ENCODE data around the gene CHCHD2. TPM values are rescaled to one million over a fixed set of nuclear protein-coding genes. Genes with fewer than 3 reads are reported as not detected.
"Not testable (repeated sequence)": the region's sequence is repeated elsewhere in the genome, so short reads cannot be mapped to it uniquely, and the experiment has no call there.

The CHCHD2 gene
- total RNA-seq: 100 to 1,000 TPM in 6 of 8 experiments, 1 to 10 TPM in 2; 1.4 to 572 (median 255) TPM

GRCh38 chr7:56106108-56107073 lies at the start of gene CHCHD2:
Gene CHCHD2 (minus strand): TSS chr7:56106476. CDS start chr7:56106413, 63 bp downstream.
- ATAC-seq (replicated peaks in 6 of 8): peak; percentile 24 to 100 (median 98)
- 0 to 63% (median 7%) methylated on average over 1 to 20 of the region's 57 CpGs; no CpG with 5 or more reads in 2 of the 10 experiments for WGBS, 10 experiments
- H3K4me1 ChIP-seq (replicated peaks in 1 of 2): peaks cover 0 to 4% of the 10 kb centered on the region in 2 donors
- H3K4me3 ChIP-seq: peak within 1 kb of the TSS; percentile 29 to 94 (median 73)
- H3K27ac ChIP-seq: peak within 1 kb of the TSS; percentile 82 to 85
- in situ Hi-C loops (cut with MboI; ENCODE audit: low pct_unique_long_range_greater_than_20kb in 2 of 9, low sequenced_read_pairs in 9 of 9, unreplicated experiment in 9 of 9): no loop called here

GRCh38 chr7:56131062-56131461 lies 24.8 kb upstream of the CHCHD2 start:
- H3K27ac ChIP-seq; ATAC-seq (replicated peaks in 6 of 8); in situ Hi-C loops (cut with MboI; ENCODE audit: low pct_unique_long_range_greater_than_20kb in 2 of 9, low sequenced_read_pairs in 9 of 9, unreplicated experiment in 9 of 9); H3K4me3 ChIP-seq; H3K4me1 ChIP-seq (replicated peaks in 1 of 2): not testable (repeated sequence)
- WGBS, 10 experiments: 0 to 20% (median 10%) methylated on average over 1 to 2 of the region's 2 CpGs; no CpG with 5 or more reads in 6 of the 10 experiments

GRCh38 chr7:56127241-56127975 lies 21.1 kb upstream of the CHCHD2 start:
- no peak for ATAC-seq (replicated peaks in 6 of 8)
- in situ Hi-C loops (cut with MboI; ENCODE audit: low pct_unique_long_range_greater_than_20kb in 2 of 9, low sequenced_read_pairs in 9 of 9, unreplicated experiment in 9 of 9): no loop called here
- Histone ChIP-seq H3K27ac (no peak overlapping the region), H3K4me1 (replicated peaks in 1 of 2) (no peaks in the 10 kb centered on the region), H3K4me3 (no peak overlapping the region)
- 3 to 75% (median 28%) methylated on average over 2 to 6 of the region's 7 CpGs for WGBS, 10 experiments

- no peaks in the 10 kb centered on the region for H3K4me1 ChIP-seq (replicated peaks in 1 of 2)
- 0 to 61% (median 41%) methylated on average over 1 to 8 of the region's 8 CpGs; no CpG with 5 or more reads in 1 of the 10 experiments for WGBS, 10 experiments
- no peak overlapping the region for H3K4me3 ChIP-seq
- ATAC-seq (replicated peaks in 6 of 8): no peak
- no peak overlapping the region for H3K27ac ChIP-seq
- in situ Hi-C loops (cut with MboI; ENCODE audit: low pct_unique_long_range_greater_than_20kb in 2 of 9, low sequenced_read_pairs in 9 of 9, unreplicated experiment in 9 of 9): no loop called here
Observed at GRCh38 chr7:56125831-56126230, 19.6 kb upstream of the CHCHD2 start.

GRCh38 chr7:56124981-56125380 lies 18.7 kb upstream of the CHCHD2 start:
- Histone ChIP-seq H3K4me1 (replicated peaks in 1 of 2) (no peaks in the 10 kb centered on the region), H3K27ac (no peak overlapping the region), H3K4me3 (no peak overlapping the region)
- in situ Hi-C loops (cut with MboI; ENCODE audit: low pct_unique_long_range_greater_than_20kb in 2 of 9, low sequenced_read_pairs in 9 of 9, unreplicated experiment in 9 of 9): no loop called here
- WGBS, 10 experiments: 0 to 60% (median 40%) methylated on average over 1 of the region's 6 CpGs; no CpG with 5 or more reads in 7 of the 10 experiments
- no peak for ATAC-seq (replicated peaks in 6 of 8)

- no peak overlapping the region for H3K4me3 ChIP-seq
- no peak overlapping the region for H3K27ac ChIP-seq
- WGBS, 10 experiments: 43 to 100% (median 75%) methylated on average over 1 to 6 of the region's 6 CpGs; no CpG with 5 or more reads in 3 of the 10 experiments
- in situ Hi-C loops (cut with MboI; ENCODE audit: low pct_unique_long_range_greater_than_20kb in 2 of 9, low sequenced_read_pairs in 9 of 9, unreplicated experiment in 9 of 9): no loop called here
- no peak for ATAC-seq (replicated peaks in 6 of 8)
- no peaks in the 10 kb centered on the region for H3K4me1 ChIP-seq (replicated peaks in 1 of 2)
Observed at GRCh38 chr7:56121440-56121839, 15.2 kb upstream of the CHCHD2 start.

GRCh38 chr7:56115852-56116538 lies 9.7 kb upstream of the CHCHD2 start, which contains the start of gene NUPR2:
Gene NUPR2 (minus strand): TSS chr7:56116417. CDS start chr7:56116314, 103 bp downstream.
- no peak within 1 kb of the TSS for H3K4me3 ChIP-seq

GRCh38 chr7:56112244-56112643 lies 6.0 kb upstream of the CHCHD2 start:
- ATAC-seq (replicated peaks in 6 of 8); H3K27ac ChIP-seq; H3K4me3 ChIP-seq; in situ Hi-C loops (cut with MboI; ENCODE audit: low pct_unique_long_range_greater_than_20kb in 2 of 9, low sequenced_read_pairs in 9 of 9, unreplicated experiment in 9 of 9); H3K4me1 ChIP-seq (replicated peaks in 1 of 2): not testable (repeated sequence)
- WGBS, 10 experiments: 20 to 80% (median 62%) methylated on average over 1 to 3 of the region's 3 CpGs; no CpG with 5 or more reads in 4 of the 10 experiments

More at GRCh38 chr7:56115852-56116538, 9.7 kb upstream of the CHCHD2 start, which contains the start of gene NUPR2:
- ATAC-seq (replicated peaks in 6 of 8): peak in 1 of 8 experiments; percentile 51
- no peak within 1 kb of the TSS for H3K27ac ChIP-seq
- WGBS, 10 experiments: 83 to 93% (median 90%) methylated on average over 2 to 6 of the region's 65 CpGs; no CpG with 5 or more reads in 7 of the 10 experiments
- in situ Hi-C loops (cut with MboI; ENCODE audit: low pct_unique_long_range_greater_than_20kb in 2 of 9, low sequenced_read_pairs in 9 of 9, unreplicated experiment in 9 of 9): no loop called here
- H3K4me1 ChIP-seq (replicated peaks in 1 of 2): no peaks in the 10 kb centered on the region

GRCh38 chr7:56110611-56111010 lies 4.3 kb upstream of the CHCHD2 start:
- Histone ChIP-seq H3K27ac (no peak overlapping the region), H3K4me1 (replicated peaks in 1 of 2) (no peaks in the 10 kb centered on the region), H3K4me3 (no peak overlapping the region)
- no peak for ATAC-seq (replicated peaks in 6 of 8)
- WGBS, 10 experiments: 0 to 56% methylated on average over 1 of the region's 1 CpG; no CpG with 5 or more reads in 8 of the 10 experiments
- in situ Hi-C loops (cut with MboI; ENCODE audit: low pct_unique_long_range_greater_than_20kb in 2 of 9, low sequenced_read_pairs in 9 of 9, unreplicated experiment in 9 of 9): no loop called here

- Histone ChIP-seq H3K27ac (no peak overlapping the region), H3K4me3 (no peak overlapping the region), H3K4me1 (replicated peaks in 1 of 2) (peaks cover 0 to 4% of the 10 kb centered on the region in 2 donors)
- ATAC-seq (replicated peaks in 6 of 8): no peak
- in situ Hi-C loops (cut with MboI; ENCODE audit: low pct_unique_long_range_greater_than_20kb in 2 of 9, low sequenced_read_pairs in 9 of 9, unreplicated experiment in 9 of 9): no loop called here
- WGBS, 10 experiments: 89 to 100% (median 100%) methylated on average over 1 of the region's 1 CpG; no CpG with 5 or more reads in 4 of the 10 experiments
Observed at GRCh38 chr7:56107954-56108258, 1.6 kb upstream of the CHCHD2 start.

- peak overlapping the region; percentile 82 to 85 for H3K27ac ChIP-seq
- peak in 3 of 8 experiments; percentile 10 to 17 (median 12) for ATAC-seq (replicated peaks in 6 of 8)
- in situ Hi-C loops (cut with MboI; ENCODE audit: low pct_unique_long_range_greater_than_20kb in 2 of 9, low sequenced_read_pairs in 9 of 9, unreplicated experiment in 9 of 9): no loop called here
- H3K4me3 ChIP-seq: peak overlapping the region; percentile 29 to 94 (median 73)
- WGBS, 10 experiments: 0 to 100% (median 20%) methylated on average over 1 to 6 of the region's 6 CpGs; no CpG with 5 or more reads in 1 of the 10 experiments
- H3K4me1 ChIP-seq (replicated peaks in 1 of 2): peaks cover 0 to 4% of the 10 kb centered on the region in 2 donors
Observed at GRCh38 chr7:56105508-56105907, 768 bp downstream of the CHCHD2 start.

- in situ Hi-C loops (cut with MboI; ENCODE audit: low pct_unique_long_range_greater_than_20kb in 2 of 9, low sequenced_read_pairs in 9 of 9, unreplicated experiment in 9 of 9); H3K27ac ChIP-seq; H3K4me3 ChIP-seq; H3K4me1 ChIP-seq (replicated peaks in 1 of 2); ATAC-seq (replicated peaks in 6 of 8): not testable (repeated sequence)
- WGBS, 10 experiments: 0 to 100% (median 25%) methylated on average over 1 to 2 of the region's 9 CpGs; no CpG with 5 or more reads in 4 of the 10 experiments
Observed at GRCh38 chr7:56104138-56104537, 2.1 kb downstream of the CHCHD2 start.
